Activated CD4-positive, alpha-beta T cell treated with anti-CD3 and anti-CD28 coated beads for 1 hour (primary cell): ENCODE data around the gene MPPED1.

Experiments used
- DNase-seq: peaks from one replicate; pipeline ENCODE4 v3.0.0-alpha.2; 2020

The MPPED1 gene

GRCh38 chr22:43412808-43413795 is 1.3 kb downstream of the MPPED1 start:
- DNase-seq = no peak

DNA sequence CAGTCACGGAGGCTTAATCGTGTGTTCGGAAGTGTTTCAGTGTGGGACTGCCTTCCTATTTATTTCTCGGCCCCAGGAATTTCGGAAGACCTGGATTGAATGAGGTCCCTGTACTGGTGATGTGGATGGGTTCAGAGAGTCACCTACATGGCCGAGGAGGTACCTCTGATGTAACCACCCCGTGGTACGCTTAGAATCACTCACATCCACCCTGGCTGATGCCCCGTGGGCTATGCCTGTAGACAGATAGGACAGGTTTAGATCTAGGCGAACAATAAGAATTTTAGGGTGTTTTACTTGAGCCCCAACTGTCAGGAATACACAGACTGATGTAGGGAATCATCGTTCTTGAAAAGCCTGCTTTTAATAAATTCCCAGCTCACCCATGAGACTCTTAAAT is 2.0 kb downstream of the MPPED1 start:
- DNase-seq = no peak

DNA sequence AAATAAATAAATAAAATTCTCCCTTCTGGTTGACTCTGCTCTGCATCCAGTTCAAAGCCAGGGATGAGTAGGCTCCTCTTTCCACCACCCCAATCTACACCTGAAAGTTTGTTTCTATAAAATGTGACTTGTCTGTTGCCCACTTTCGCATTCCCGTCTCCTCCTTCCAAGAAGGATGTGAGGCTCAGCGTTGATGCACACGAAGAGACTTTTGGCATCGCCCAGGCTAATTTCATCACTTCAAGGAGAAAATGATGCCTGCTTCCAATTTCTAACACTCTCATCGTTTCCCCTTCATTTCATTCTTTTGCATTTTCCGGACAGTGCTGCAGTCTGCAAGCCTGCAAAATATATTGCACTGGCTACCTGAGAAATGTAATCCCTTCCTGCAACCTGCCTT is 3.9 kb downstream of the MPPED1 start:
- no peak for DNase-seq

DNA sequence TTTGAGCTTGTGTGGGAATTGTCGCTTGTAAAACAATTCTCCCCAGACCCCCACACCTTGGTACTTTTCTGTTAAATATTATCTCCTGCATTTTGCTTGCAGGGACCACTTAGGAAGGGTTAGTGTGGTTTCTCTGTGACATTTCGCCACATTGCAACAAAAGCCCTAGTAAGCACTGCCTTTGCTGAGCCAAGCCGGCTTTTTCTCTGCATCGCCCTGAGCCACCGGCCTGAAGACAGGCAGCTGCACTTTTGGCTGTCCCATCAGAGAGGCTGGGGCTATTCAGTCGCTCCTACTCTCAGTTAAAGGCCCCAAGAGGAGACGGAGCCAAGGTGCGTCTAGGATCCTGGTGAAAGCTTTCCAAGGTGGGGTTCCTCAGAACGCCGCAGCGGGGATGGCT is 5.7 kb downstream of the MPPED1 start:
- DNase-seq = no peak

DNA sequence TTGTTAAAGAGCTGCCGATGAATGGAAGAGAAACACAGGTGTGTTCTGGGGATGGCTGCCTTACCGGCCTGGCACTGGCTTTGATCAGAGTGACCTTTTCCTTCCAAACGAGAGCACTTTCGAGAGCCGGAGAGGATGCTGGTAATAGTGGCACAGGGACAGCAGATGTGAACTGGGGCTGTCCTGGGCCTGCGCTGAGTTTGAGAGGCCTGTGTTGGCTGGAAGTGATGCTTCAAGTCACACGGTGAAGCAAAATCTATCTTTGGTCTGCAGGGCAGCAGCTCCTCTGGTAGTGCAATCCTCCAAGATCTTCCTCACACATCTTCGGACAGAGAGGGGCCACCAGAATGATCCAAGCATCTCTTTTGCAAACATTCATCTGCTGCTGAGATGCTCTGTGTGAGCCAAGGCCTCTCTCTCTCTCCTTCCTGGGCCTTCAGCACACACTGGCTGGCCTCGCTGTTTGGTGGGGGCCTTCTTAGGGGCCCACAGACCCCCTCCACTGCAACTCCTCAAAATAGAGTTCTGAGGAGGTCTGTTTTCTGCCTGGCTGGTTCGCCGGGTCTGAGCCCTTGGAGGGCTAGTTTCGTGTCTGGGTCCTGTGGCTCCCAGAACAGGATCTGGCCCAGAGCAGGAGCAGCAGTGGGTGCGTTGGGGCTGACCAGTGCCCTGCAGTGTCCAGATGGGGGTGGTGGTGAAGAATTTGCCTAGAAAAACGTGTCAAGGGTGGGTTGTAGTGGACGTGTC is 6.4 kb downstream of the MPPED1 start:
- DNase-seq = no peak

GRCh38 chr22:43419371-43420080 is 7.7 kb downstream of the MPPED1 start:
- no peak for DNase-seq

DNA sequence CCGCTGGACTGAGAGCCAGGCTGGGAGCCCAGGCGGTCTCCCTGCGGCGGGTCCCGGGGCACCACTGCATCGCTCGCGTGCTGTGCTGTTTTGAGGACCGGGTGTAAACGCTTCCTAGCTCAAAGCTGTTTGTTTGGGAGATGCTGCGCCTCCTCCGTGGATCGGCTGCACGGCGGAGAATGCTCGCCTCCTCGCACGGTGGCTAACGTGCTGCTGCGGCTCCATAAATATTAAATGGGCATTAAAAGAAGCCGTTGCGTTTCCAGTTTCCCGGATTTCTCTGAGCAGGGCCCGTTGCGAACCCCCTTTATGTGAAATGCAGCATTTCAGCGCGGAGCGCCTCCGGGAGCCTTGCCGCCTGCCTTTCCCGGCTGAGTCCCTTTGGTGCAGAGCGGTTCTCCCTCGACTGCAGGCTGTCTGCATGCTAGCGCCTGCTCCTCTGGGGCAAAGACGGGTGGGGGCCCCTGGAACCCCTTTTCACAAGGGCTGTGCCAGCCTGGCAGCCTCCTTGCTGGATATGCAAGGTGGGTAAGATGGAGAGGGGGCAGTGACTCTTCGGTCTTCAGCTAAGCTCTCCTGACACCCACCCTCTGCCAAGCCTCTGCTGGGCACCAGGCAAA is 9.3 kb downstream of the MPPED1 start:
- DNase-seq = no peak

- no peak for DNase-seq
Observed at GRCh38 chr22:43421914-43422615, 10.3 kb downstream of the MPPED1 start.

GRCh38 chr22:43423046-43423445 is 11.2 kb downstream of the MPPED1 start:
- DNase-seq = no peak

DNA sequence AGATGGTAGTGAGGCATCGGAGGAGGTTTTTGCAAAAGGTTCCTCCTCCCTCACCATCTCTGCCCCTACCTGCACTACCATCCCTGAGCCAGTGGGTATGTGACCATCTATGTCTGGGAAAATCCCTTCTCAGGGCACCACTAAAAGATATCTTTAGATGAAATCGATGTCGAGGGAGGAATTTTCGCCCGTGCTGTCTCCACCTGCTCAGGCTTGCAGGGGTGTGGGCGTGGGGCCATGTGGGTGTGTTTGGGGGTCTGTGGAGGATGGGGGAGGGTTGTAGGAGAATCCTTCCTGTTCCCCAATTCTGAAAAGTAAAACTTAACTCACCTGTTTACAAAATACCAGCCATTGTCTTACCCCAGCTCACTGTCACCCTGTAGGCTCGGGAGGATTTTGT is 12.4 kb downstream of the MPPED1 start:
- no peak for DNase-seq

- no peak for DNase-seq
Observed at GRCh38 chr22:43424666-43425630, 13.1 kb downstream of the MPPED1 start.

DNA sequence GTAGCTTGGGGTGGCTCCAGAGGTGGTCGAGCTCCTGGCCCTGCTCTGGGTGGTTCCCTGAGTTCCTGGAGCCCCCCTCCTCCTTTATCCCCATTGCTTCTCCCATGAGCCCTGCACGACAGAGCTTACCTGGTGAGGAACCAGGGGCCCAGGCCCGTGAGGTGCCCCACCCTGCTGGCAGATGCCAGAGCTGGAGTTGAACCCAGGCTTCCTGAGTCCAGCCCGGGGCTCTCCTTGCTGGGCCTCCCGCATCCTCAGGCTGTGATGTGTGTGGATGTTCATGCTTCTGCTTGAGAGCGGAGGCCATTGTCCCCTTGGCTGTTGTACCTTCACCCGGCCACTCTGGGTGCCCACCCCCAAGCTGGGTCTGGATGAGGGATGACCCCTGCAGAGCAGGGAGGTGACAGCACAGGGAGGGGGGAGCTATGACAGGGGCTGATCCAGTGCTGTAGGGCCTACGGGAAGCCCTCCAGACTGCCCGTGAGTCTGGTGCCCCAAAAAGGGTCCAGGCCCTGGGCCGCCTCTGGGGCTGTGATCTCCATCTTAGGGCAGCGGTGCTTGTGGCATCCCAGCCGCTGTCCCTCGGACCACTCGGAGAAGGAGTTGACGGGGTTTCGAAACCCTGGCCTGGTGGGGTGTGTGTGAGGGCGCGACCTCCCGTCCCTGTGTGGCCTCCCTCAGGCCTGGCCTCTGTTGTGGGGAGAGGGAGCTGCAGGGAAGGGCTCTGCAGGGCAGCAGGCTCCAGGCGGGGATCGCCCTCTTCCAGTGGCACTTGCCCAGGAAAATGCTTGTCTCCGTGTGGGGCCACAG is 14.4 kb downstream of the MPPED1 start:
- no peak for DNase-seq

- DNase-seq = no peak
Observed at GRCh38 chr22:43426816-43427215, 15.0 kb downstream of the MPPED1 start.

DNA sequence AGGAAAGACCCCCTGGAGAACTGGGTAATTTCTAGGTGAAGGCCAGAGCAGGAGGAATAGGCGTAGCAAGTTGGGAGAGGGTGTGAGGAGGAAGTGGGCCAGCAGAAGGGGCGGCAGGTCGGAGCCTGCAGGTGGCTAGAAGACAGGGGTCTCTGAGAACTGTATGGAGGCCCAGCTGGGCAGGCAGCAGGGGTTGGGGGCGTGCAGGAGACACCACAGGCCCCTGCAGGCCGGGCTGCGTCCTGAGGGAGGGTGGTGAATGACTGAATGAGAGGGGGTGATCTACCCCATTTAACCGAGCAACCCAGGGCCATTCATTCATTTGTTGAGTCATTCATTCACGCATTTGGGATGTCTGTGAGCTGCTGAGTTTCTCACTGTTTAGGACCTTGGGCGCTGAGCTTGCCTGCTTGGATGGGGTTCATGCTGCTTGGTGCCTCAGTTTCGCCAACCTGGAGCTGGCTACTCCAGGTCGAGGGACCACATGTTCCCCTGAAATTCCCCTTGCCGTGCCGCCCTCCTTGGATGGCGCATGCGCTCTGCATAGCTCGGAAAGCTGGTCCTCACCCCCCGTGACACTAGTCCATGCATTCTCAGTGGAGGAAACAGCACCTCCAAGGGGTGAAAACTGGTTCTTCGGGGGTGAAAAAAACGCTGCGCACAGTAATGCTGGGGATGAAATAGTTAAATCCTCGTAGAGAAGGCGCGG is 15.6 kb downstream of the MPPED1 start:
- DNase-seq = no peak

GRCh38 chr22:43428005-43428485 is 16.2 kb downstream of the MPPED1 start:
- DNase-seq = no peak

DNA sequence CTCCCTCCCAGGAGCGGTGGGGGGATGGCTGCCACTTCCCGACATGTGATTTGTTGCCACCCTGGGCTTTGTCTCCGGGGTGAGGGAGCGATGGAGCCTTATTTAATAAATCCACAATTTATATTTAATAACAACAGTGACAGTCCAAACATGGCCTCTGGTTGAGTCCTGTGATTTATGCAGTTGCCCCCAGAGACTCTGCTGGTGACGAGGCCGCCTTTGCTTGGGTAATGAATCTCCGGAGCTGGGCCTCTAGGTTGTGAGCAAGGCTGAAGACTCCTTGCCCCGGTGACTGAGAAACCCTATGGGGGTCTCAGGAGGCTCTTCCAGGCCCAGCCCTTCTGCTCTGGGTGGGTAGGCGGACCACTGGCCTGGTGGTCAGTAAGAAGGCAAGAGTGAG is 16.7 kb downstream of the MPPED1 start:
- no peak for DNase-seq

- DNase-seq = no peak
Observed at GRCh38 chr22:43429426-43429825, 17.6 kb downstream of the MPPED1 start.

DNA sequence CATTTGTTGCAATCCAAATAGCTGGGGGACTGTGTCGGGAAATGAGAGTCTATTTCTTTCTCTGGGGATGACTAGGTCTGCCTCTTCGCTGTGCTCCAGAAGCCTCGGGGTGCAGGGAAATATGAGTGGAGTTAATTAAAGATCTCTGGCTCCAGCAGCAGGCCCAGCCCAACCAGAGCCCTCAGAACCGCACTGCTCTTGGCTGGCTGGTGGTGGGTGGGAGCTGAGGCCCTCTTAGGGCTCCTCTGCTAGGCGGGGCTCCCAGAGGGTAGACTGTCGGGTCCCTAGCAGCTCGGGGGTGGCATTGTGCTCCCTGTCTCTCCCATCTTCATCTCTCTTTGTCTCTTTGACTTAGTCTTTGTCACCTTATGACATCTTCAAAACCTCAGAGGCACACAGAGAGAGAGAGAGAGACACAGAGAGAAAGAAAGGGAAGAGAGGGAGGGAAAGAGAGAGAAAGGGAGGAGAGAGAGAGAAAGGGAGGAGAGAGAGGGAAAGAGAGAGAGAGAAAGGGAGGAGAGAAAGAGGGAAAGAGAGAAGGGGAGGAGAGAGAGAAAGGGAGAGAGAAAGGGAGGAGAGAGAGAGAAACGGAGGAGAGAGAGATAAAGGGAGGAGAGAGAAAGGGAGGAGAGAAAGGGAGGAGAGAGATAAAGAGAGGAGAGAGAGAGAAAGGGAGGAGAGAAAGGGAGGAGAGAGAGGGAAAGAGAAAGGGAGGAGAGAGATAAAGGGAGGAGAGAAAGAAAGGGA is 20.2 kb downstream of the MPPED1 start:
- no peak for DNase-seq
